ENCODE data around the gene TAF11L5.

GRCh38 chr5:17477573-17478265 is 47.3 kb upstream of the TAF11L5 start:
- TF ChIP-seq CTCF (IDR thresholded peaks at IDR 0.05; ENCODE audit: low read depth, low read length, poor library complexity, severe bottlenecking) (no peak), EZH2phosphoT487 (IDR thresholded peaks at IDR 0.05; ENCODE audit: borderline replicate concordance, low read length) (no peak)
